ENCODE data around the gene ALPK1. TPM values are rescaled to one million over a fixed set of nuclear protein-coding genes. Genes with fewer than 3 reads are reported as not detected.

Gene ALPK1
- total RNA-seq, 6 experiments from 2014 or later = 5.8 to 9.0 (median 7.8) TPM

- no peak overlapping the region for H3K4me3 Mint-ChIP-seq
- H3K9me3 Mint-ChIP-seq = no peaks in the 10 kb centered on the region
- no peaks in the 10 kb centered on the region for H3K27me3 Mint-ChIP-seq (ENCODE audit: insufficient read depth)
- DNase-seq = no peak
- H3K4me1 Mint-ChIP-seq (ENCODE audit: low read depth) = no peaks in the 10 kb centered on the region
- TF ChIP-seq, protein P1, sequence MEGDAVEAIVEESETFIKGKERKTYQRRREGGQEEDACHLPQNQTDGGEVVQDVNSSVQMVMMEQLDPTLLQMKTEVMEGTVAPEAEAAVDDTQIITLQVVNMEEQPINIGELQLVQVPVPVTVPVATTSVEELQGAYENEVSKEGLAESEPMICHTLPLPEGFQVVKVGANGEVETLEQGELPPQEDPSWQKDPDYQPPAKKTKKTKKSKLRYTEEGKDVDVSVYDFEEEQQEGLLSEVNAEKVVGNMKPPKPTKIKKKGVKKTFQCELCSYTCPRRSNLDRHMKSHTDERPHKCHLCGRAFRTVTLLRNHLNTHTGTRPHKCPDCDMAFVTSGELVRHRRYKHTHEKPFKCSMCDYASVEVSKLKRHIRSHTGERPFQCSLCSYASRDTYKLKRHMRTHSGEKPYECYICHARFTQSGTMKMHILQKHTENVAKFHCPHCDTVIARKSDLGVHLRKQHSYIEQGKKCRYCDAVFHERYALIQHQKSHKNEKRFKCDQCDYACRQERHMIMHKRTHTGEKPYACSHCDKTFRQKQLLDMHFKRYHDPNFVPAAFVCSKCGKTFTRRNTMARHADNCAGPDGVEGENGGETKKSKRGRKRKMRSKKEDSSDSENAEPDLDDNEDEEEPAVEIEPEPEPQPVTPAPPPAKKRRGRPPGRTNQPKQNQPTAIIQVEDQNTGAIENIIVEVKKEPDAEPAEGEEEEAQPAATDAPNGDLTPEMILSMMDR (IDR thresholded peaks at IDR 0.05) = no peak
- H3K27ac Mint-ChIP-seq = no peak overlapping the region
- H3K36me3 Mint-ChIP-seq (ENCODE audit: low read depth) = no peaks in the 10 kb centered on the region
These were observed 42.9 kb downstream of the ALPK1 start for GRCh38 chr4:112340023-112340422.

DNA sequence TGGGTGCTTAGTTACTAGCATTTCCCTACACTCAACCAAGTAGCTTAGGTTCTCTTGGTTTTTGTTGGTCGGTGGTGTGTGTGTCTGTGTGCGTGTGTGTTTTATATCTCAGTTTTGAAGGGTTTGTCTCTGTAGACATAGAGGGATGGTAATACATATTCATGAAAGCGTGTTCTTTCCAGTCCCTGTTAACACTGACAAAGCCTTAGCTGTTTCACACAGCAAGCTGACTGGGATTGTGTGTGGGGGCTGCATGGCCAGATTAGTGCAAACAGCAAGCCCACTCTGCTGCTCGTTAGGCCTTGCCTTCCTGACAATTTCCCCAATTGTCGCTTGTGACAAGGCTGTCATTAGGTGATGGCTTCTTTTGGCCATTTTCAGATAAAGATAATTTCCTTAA, 43.9 kb downstream of the ALPK1 start:
- no peak overlapping the region for H3K4me3 Mint-ChIP-seq
- H3K36me3 Mint-ChIP-seq (ENCODE audit: low read depth) = no peaks in the 10 kb centered on the region
- no peaks in the 10 kb centered on the region for H3K27me3 Mint-ChIP-seq (ENCODE audit: insufficient read depth)
- no peak overlapping the region for H3K27ac Mint-ChIP-seq
- H3K4me1 Mint-ChIP-seq (ENCODE audit: low read depth) = no peaks in the 10 kb centered on the region
- no peak for DNase-seq
- TF ChIP-seq, protein P1 (IDR thresholded peaks at IDR 0.05) = no peak
- no peaks in the 10 kb centered on the region for H3K9me3 Mint-ChIP-seq

DNA sequence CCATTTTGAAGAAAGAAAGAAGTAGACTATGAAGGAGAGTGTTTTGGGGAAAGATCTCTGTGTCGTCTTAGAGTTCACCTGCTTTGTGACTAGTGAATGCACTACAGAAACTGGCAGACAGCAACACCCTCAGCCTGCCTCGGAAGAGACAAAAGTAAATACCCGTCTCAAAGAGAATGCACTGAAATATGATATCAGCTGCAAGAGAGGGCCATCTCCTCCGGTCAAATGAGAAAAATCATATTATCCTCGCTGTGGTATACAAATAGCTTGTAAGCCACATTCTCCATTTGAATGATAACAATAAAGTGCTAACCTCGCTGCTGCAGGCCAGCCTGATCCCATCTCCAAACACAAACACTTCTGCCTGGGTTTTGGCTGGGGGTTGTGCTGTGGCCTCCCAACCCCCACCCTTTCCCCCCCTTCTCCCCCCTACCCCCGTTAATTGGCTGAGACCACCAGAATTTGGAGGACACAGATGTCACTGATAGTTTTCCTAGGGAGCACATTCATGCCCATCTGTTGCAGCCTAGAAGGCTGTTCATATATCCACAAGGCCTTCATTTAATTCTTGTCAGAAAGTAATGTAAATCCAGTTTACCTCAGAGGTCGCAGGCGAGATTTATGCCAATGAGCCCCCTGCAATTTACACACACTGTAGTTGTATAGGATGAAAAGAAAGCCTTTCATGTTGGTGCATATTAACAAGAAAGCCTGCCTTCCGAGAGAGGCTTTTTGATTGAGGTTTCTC, 46.3 kb downstream of the ALPK1 start:
- Mint-ChIP-seq H3K27ac (no peak overlapping the region), H3K36me3 (ENCODE audit: low read depth) (no peaks in the 10 kb centered on the region), H3K27me3 (ENCODE audit: insufficient read depth) (no peaks in the 10 kb centered on the region), H3K4me1 (ENCODE audit: low read depth) (peaks cover 10% of the 10 kb centered on the region), H3K9me3 (no peaks in the 10 kb centered on the region), H3K4me3 (no peak overlapping the region)
- no peak for DNase-seq
- TF ChIP-seq, protein P1 (IDR thresholded peaks at IDR 0.05) = no peak

- DNase-seq = peak; percentile 90
- H3K27ac Mint-ChIP-seq = peak overlapping the region; percentile 87
- H3K9me3 Mint-ChIP-seq = no peaks in the 10 kb centered on the region
- no peaks in the 10 kb centered on the region for H3K27me3 Mint-ChIP-seq (ENCODE audit: insufficient read depth)
- H3K4me3 Mint-ChIP-seq = peak overlapping the region; percentile 88
- TF ChIP-seq, protein P1 (IDR thresholded peaks at IDR 0.05) = peak; percentile 73
- peaks cover 17% of the 10 kb centered on the region for H3K4me1 Mint-ChIP-seq (ENCODE audit: low read depth)
- no peaks in the 10 kb centered on the region for H3K36me3 Mint-ChIP-seq (ENCODE audit: low read depth)
These were observed 51.5 kb downstream of the ALPK1 start for GRCh38 chr4:112348488-112349158.

DNA sequence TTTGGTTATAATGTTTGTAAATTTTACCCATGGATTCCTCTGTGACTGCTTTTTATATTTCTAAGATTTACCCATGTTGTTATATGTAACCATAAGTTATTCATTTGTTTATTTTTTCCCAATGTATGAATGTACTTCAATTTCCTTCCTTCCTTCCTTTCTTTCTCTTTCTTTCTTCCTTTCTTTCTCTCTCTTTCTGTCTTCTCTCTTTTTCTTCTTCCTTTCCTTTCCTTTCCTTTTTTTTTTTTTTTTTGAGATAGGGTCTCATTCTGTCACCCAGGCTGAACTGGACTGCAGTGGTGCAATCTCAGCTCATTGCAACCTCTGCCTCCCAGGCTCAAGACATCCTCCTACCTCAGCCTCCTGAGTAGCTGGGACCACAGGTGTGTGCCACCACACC, 55.6 kb downstream of the ALPK1 start:
- peaks cover 19% of the 10 kb centered on the region for H3K36me3 Mint-ChIP-seq (ENCODE audit: low read depth)
- H3K9me3 Mint-ChIP-seq = peaks cover 11% of the 10 kb centered on the region
- H3K4me1 Mint-ChIP-seq (ENCODE audit: low read depth) = peaks cover 14% of the 10 kb centered on the region
- no peak overlapping the region for H3K27ac Mint-ChIP-seq
- no peak overlapping the region for H3K4me3 Mint-ChIP-seq
- H3K27me3 Mint-ChIP-seq (ENCODE audit: insufficient read depth) = no peaks in the 10 kb centered on the region; the same call in 1 of the 2 replicates
- TF ChIP-seq, protein P1 (IDR thresholded peaks at IDR 0.05) = no peak
- DNase-seq = no peak

All from HFFc6 (cell line).